ENCODE measurements around the gene RAB4B.
"Not testable (repeated sequence)": the region's sequence is repeated elsewhere in the genome, so short reads cannot be mapped to it uniquely, and the experiment has no call there.

RAB4B gene

GRCh38 chr19:40822161-40822560, 44.1 kb downstream of the RAB4B start:
- Histone ChIP-seq H2BK5ac (ENCODE audit: low read length) (no peak overlapping the region), H4K8ac (ENCODE audit: low read depth, low read length) (no peak overlapping the region), H2AK5ac (ENCODE audit: low read depth, low read length) (no peak overlapping the region), H3K4ac (ENCODE audit: low read length) (no peak overlapping the region), H3K9ac (ENCODE audit: low read depth, low read length, poor library complexity) (no peak overlapping the region), H2AFZ (ENCODE audit: low read length) (no peak overlapping the region), H3K14ac (ENCODE audit: low read length) (no peak overlapping the region), H3K4me1 (ENCODE audit: control insufficient read depth in 2 of 2, insufficient read depth in 1 of 2, low read depth in 1 of 2, low read length in 2 of 2) (peaks cover 2 to 10% of the 10 kb centered on the region in 2 donors), H3K18ac (ENCODE audit: low read length) (peak overlapping the region; percentile 59), H3K27me3 (ENCODE audit: control insufficient read depth in 3 of 3, insufficient read depth in 3 of 3, low read depth in 1 of 3, low read length in 3 of 3) (no peaks in the 10 kb centered on the region), H3K36me3 (replicated peaks in 1 of 2; ENCODE audit: control insufficient read depth in 2 of 2, insufficient read depth in 2 of 2, low read length in 2 of 2) (peaks cover 3 to 5% of the 10 kb centered on the region in 2 donors), H3K9me3 (replicated peaks in 1 of 2; ENCODE audit: control insufficient read depth in 2 of 2, insufficient read depth in 1 of 2, low read depth in 1 of 2, low read length in 2 of 2) (peaks cover 0 to 2% of the 10 kb centered on the region in 2 donors), H2BK15ac (ENCODE audit: low read length) (no peak overlapping the region), H3K27ac (replicated peaks; ENCODE audit: low read length) (no peak overlapping the region), H3K79me1 (ENCODE audit: low read depth, low read length) (no peaks in the 10 kb centered on the region), H2BK12ac (ENCODE audit: low read length) (no peak overlapping the region), H3K23ac (ENCODE audit: low read depth, low read length, poor library complexity) (no peak overlapping the region), H3K4me3 (ENCODE audit: low read length in 2 of 2) (no peak overlapping the region), H2BK120ac (ENCODE audit: low read depth, low read length) (no peak overlapping the region), H3K4me2 (ENCODE audit: insufficient read depth, low read length, poor library complexity, severe bottlenecking) (no peak overlapping the region), H4K91ac (ENCODE audit: low read depth, low read length, poor library complexity) (no peak overlapping the region)
- no peak for DNase-seq (ENCODE audit: low spot score)
- WGBS, 2 donors (ENCODE audit: extremely low coverage in 2 of 2, insufficient read length in 2 of 2, insufficient replicate concordance in 1 of 2), result no CpG with 5 or more reads among the region's 22 CpGs

- not testable (repeated sequence) for H3K9me3 ChIP-seq (replicated peaks in 1 of 2; ENCODE audit: control insufficient read depth in 2 of 2, insufficient read depth in 1 of 2, low read depth in 1 of 2, low read length in 2 of 2); H3K14ac ChIP-seq (ENCODE audit: low read length); H3K36me3 ChIP-seq (replicated peaks in 1 of 2; ENCODE audit: control insufficient read depth in 2 of 2, insufficient read depth in 2 of 2, low read length in 2 of 2); H3K9ac ChIP-seq (ENCODE audit: low read depth, low read length, poor library complexity); H4K91ac ChIP-seq (ENCODE audit: low read depth, low read length, poor library complexity); H3K79me1 ChIP-seq (ENCODE audit: low read depth, low read length); H3K4me2 ChIP-seq (ENCODE audit: insufficient read depth, low read length, poor library complexity, severe bottlenecking); H3K4me3 ChIP-seq (ENCODE audit: low read length in 2 of 2); H2AFZ ChIP-seq (ENCODE audit: low read length); H3K27ac ChIP-seq (replicated peaks; ENCODE audit: low read length); H2BK5ac ChIP-seq (ENCODE audit: low read length); H2BK15ac ChIP-seq (ENCODE audit: low read length); H4K8ac ChIP-seq (ENCODE audit: low read depth, low read length); H2AK5ac ChIP-seq (ENCODE audit: low read depth, low read length); H2BK12ac ChIP-seq (ENCODE audit: low read length); DNase-seq (ENCODE audit: low spot score); H2BK120ac ChIP-seq (ENCODE audit: low read depth, low read length); H3K27me3 ChIP-seq (ENCODE audit: control insufficient read depth in 3 of 3, insufficient read depth in 3 of 3, low read depth in 1 of 3, low read length in 3 of 3); H3K4me1 ChIP-seq (ENCODE audit: control insufficient read depth in 2 of 2, insufficient read depth in 1 of 2, low read depth in 1 of 2, low read length in 2 of 2); H3K4ac ChIP-seq (ENCODE audit: low read length); H3K23ac ChIP-seq (ENCODE audit: low read depth, low read length, poor library complexity)
- H3K18ac ChIP-seq (ENCODE audit: low read length), result peak overlapping the region; percentile 17
- WGBS, 2 donors (ENCODE audit: extremely low coverage in 2 of 2, insufficient read length in 2 of 2, insufficient replicate concordance in 1 of 2), result no CpG with 5 or more reads among the region's 9 CpGs
Measured at GRCh38 chr19:40822704-40823553, 44.9 kb downstream of the RAB4B start.

GRCh38 chr19:40824916-40825315, 46.9 kb downstream of the RAB4B start:
- WGBS, 2 donors (ENCODE audit: extremely low coverage in 2 of 2, insufficient read length in 2 of 2, insufficient replicate concordance in 1 of 2), result no CpG with 5 or more reads among the region's 16 CpGs
- H2BK120ac ChIP-seq (ENCODE audit: low read depth, low read length); H3K4ac ChIP-seq (ENCODE audit: low read length); H3K27ac ChIP-seq (replicated peaks; ENCODE audit: low read length); H2AK5ac ChIP-seq (ENCODE audit: low read depth, low read length); H2BK15ac ChIP-seq (ENCODE audit: low read length); DNase-seq (ENCODE audit: low spot score); H3K4me3 ChIP-seq (ENCODE audit: low read length in 2 of 2); H2BK5ac ChIP-seq (ENCODE audit: low read length); H3K14ac ChIP-seq (ENCODE audit: low read length); H3K23ac ChIP-seq (ENCODE audit: low read depth, low read length, poor library complexity); H3K4me1 ChIP-seq (ENCODE audit: control insufficient read depth in 2 of 2, insufficient read depth in 1 of 2, low read depth in 1 of 2, low read length in 2 of 2); H2BK12ac ChIP-seq (ENCODE audit: low read length); H3K9ac ChIP-seq (ENCODE audit: low read depth, low read length, poor library complexity); H3K27me3 ChIP-seq (ENCODE audit: control insufficient read depth in 3 of 3, insufficient read depth in 3 of 3, low read depth in 1 of 3, low read length in 3 of 3); H2AFZ ChIP-seq (ENCODE audit: low read length); H3K18ac ChIP-seq (ENCODE audit: low read length); H3K4me2 ChIP-seq (ENCODE audit: insufficient read depth, low read length, poor library complexity, severe bottlenecking); H3K36me3 ChIP-seq (replicated peaks in 1 of 2; ENCODE audit: control insufficient read depth in 2 of 2, insufficient read depth in 2 of 2, low read length in 2 of 2); H4K8ac ChIP-seq (ENCODE audit: low read depth, low read length); H4K91ac ChIP-seq (ENCODE audit: low read depth, low read length, poor library complexity); H3K79me1 ChIP-seq (ENCODE audit: low read depth, low read length); H3K9me3 ChIP-seq (replicated peaks in 1 of 2; ENCODE audit: control insufficient read depth in 2 of 2, insufficient read depth in 1 of 2, low read depth in 1 of 2, low read length in 2 of 2): not testable (repeated sequence)

- no CpG with 5 or more reads among the region's 6 CpGs for WGBS, 2 donors (ENCODE audit: extremely low coverage in 2 of 2, insufficient read length in 2 of 2, insufficient replicate concordance in 1 of 2)
- DNase-seq (ENCODE audit: low spot score); H2AK5ac ChIP-seq (ENCODE audit: low read depth, low read length); H3K4ac ChIP-seq (ENCODE audit: low read length); H2BK12ac ChIP-seq (ENCODE audit: low read length); H3K9ac ChIP-seq (ENCODE audit: low read depth, low read length, poor library complexity); H2BK5ac ChIP-seq (ENCODE audit: low read length); H2BK120ac ChIP-seq (ENCODE audit: low read depth, low read length); H3K9me3 ChIP-seq (replicated peaks in 1 of 2; ENCODE audit: control insufficient read depth in 2 of 2, insufficient read depth in 1 of 2, low read depth in 1 of 2, low read length in 2 of 2); H2BK15ac ChIP-seq (ENCODE audit: low read length); H3K23ac ChIP-seq (ENCODE audit: low read depth, low read length, poor library complexity); H3K27ac ChIP-seq (replicated peaks; ENCODE audit: low read length); H2AFZ ChIP-seq (ENCODE audit: low read length); H3K36me3 ChIP-seq (replicated peaks in 1 of 2; ENCODE audit: control insufficient read depth in 2 of 2, insufficient read depth in 2 of 2, low read length in 2 of 2); H3K4me3 ChIP-seq (ENCODE audit: low read length in 2 of 2); H3K4me2 ChIP-seq (ENCODE audit: insufficient read depth, low read length, poor library complexity, severe bottlenecking); H3K79me1 ChIP-seq (ENCODE audit: low read depth, low read length); H3K4me1 ChIP-seq (ENCODE audit: control insufficient read depth in 2 of 2, insufficient read depth in 1 of 2, low read depth in 1 of 2, low read length in 2 of 2); H3K18ac ChIP-seq (ENCODE audit: low read length); H4K8ac ChIP-seq (ENCODE audit: low read depth, low read length); H4K91ac ChIP-seq (ENCODE audit: low read depth, low read length, poor library complexity); H3K14ac ChIP-seq (ENCODE audit: low read length); H3K27me3 ChIP-seq (ENCODE audit: control insufficient read depth in 3 of 3, insufficient read depth in 3 of 3, low read depth in 1 of 3, low read length in 3 of 3): not testable (repeated sequence)
Measured at GRCh38 chr19:40825460-40826095, 47.5 kb downstream of the RAB4B start.
